HG03342 (cell line): ENCODE results near the gene SLC35F1.
"Not testable (repeated sequence)": the region's sequence is repeated elsewhere in the genome, so short reads cannot be mapped to it uniquely, and the experiment has no call there.

Experiments
- ATAC-seq: cut with Tn5 transposase; IDR thresholded peaks from one replicate; pipeline ENCODE4 v1.9.1; 2021; ENCODE audit warnings: mild to moderate bottlenecking, moderate library complexity; ENCODE audit not compliant: unreplicated experiment

Gene SLC35F1

GRCh38 chr6:117989086-117989485, 82.0 kb downstream of the SLC35F1 start:
- no peak for ATAC-seq

GRCh38 chr6:117990151-117990550, 83.1 kb downstream of the SLC35F1 start:
- no peak for ATAC-seq

GRCh38 chr6:117992856-117993255, 85.8 kb downstream of the SLC35F1 start:
- no peak for ATAC-seq

GRCh38 chr6:118012944-118013343, 105.9 kb downstream of the SLC35F1 start:
- no peak for ATAC-seq

- ATAC-seq: no peak
Observed at GRCh38 chr6:118016532-118016931, 109.5 kb downstream of the SLC35F1 start.

- ATAC-seq: no peak
Observed at GRCh38 chr6:118017301-118017848, 110.3 kb downstream of the SLC35F1 start.

- no peak for ATAC-seq
Observed at GRCh38 chr6:118023771-118024170, 116.7 kb downstream of the SLC35F1 start.

GRCh38 chr6:118029967-118030366, 122.9 kb downstream of the SLC35F1 start:
- ATAC-seq: no peak

GRCh38 chr6:118037479-118037878, 130.4 kb downstream of the SLC35F1 start:
- not testable (repeated sequence) for ATAC-seq

- ATAC-seq: no peak
Observed at GRCh38 chr6:118042855-118043254, 135.8 kb downstream of the SLC35F1 start.

GRCh38 chr6:118044275-118044674, 137.2 kb downstream of the SLC35F1 start:
- ATAC-seq: no peak

GRCh38 chr6:118054082-118054481, 147.0 kb downstream of the SLC35F1 start:
- ATAC-seq: no peak

GRCh38 chr6:118061666-118062065, 154.6 kb downstream of the SLC35F1 start:
- ATAC-seq: no peak

- ATAC-seq: no peak
Observed at GRCh38 chr6:118080547-118080946, 173.5 kb downstream of the SLC35F1 start.

GRCh38 chr6:118083711-118084110, 176.6 kb downstream of the SLC35F1 start:
- ATAC-seq: no peak

GRCh38 chr6:118085665-118086064, 178.6 kb downstream of the SLC35F1 start:
- ATAC-seq: no peak

- ATAC-seq: no peak
Observed at GRCh38 chr6:118086159-118086558, 179.1 kb downstream of the SLC35F1 start.

- no peak for ATAC-seq
Observed at GRCh38 chr6:118092086-118092485, 185.0 kb downstream of the SLC35F1 start.

- ATAC-seq: no peak
Observed at GRCh38 chr6:118097576-118097975, 190.5 kb downstream of the SLC35F1 start.

- ATAC-seq: no peak
Observed at GRCh38 chr6:118100717-118101116, 193.7 kb downstream of the SLC35F1 start.

GRCh38 chr6:118101220-118101619, 194.2 kb downstream of the SLC35F1 start:
- no peak for ATAC-seq

GRCh38 chr6:118101831-118102345, 194.8 kb downstream of the SLC35F1 start:
- ATAC-seq: no peak

- no peak for ATAC-seq
Observed at GRCh38 chr6:118102401-118102800, 195.3 kb downstream of the SLC35F1 start.
